ENCODE measurements around the gene TMEM100.

The TMEM100 gene

GRCh38 chr17:55688057-55688456, 34.6 kb downstream of the TMEM100 start:
- no peak for TF ChIP-seq SUZ12 (IDR thresholded peaks at IDR 0.05)
- TF ChIP-seq LEF1 (IDR thresholded peaks at IDR 0.05; ENCODE audit: borderline replicate concordance) = no peak
- TF ChIP-seq FOXA1 (IDR thresholded peaks at IDR 0.05) = no peak
- TF ChIP-seq FOXK2 (IDR thresholded peaks at IDR 0.05) = no peak
- TF ChIP-seq SP1 (IDR thresholded peaks at IDR 0.05) = no peak
- TF ChIP-seq BHLHE40 (IDR thresholded peaks at IDR 0.05; ENCODE audit: borderline replicate concordance) = no peak
- no peak for TF ChIP-seq CTBP1 (IDR thresholded peaks at IDR 0.05; ENCODE audit: borderline replicate concordance)
- TF ChIP-seq L3MBTL2 (conservative IDR thresholded peaks at IDR 0.05) = no peak
- TF ChIP-seq ELF4 (IDR thresholded peaks at IDR 0.05) = no peak
- ChIA-PET CTCF (no interaction called here), POLR2A (no interaction called here)
- DNase-seq (ENCODE audit: extremely low spot score) = no peak

- ChIA-PET CTCF (no interaction called here), POLR2A (no interaction called here)
- TF ChIP-seq SUZ12 (IDR thresholded peaks at IDR 0.05) (no peak), L3MBTL2 (conservative IDR thresholded peaks at IDR 0.05) (no peak), HDGF (IDR thresholded peaks at IDR 0.05; ENCODE audit: borderline replicate concordance) (no peak), ZNF384 (IDR thresholded peaks at IDR 0.05) (no peak), ELF4 (IDR thresholded peaks at IDR 0.05) (no peak), PKNOX1 (IDR thresholded peaks at IDR 0.05) (no peak), BHLHE40 (IDR thresholded peaks at IDR 0.05; ENCODE audit: borderline replicate concordance) (no peak), NFRKB (IDR thresholded peaks at IDR 0.05) (no peak), SP1 (IDR thresholded peaks at IDR 0.05) (no peak), TARDBP (IDR thresholded peaks at IDR 0.05) (no peak), FOXA1 (IDR thresholded peaks at IDR 0.05) (no peak), FOXM1 (IDR thresholded peaks at IDR 0.05; ENCODE audit: borderline replicate concordance) (no peak), FOXK2 (IDR thresholded peaks at IDR 0.05) (no peak), LEF1 (IDR thresholded peaks at IDR 0.05; ENCODE audit: borderline replicate concordance) (no peak), ARNT (IDR thresholded peaks at IDR 0.05) (no peak)
- DNase-seq (ENCODE audit: extremely low spot score) = no peak
These were observed 35.6 kb downstream of the TMEM100 start for GRCh38 chr17:55687037-55687436.

GRCh38 chr17:55683550-55684315, 38.9 kb downstream of the TMEM100 start:
- ChIA-PET POLR2A (no interaction called here), CTCF (no interaction called here)
- TF ChIP-seq NFRKB (IDR thresholded peaks at IDR 0.05) (no peak), ELF4 (IDR thresholded peaks at IDR 0.05) (no peak), BHLHE40 (IDR thresholded peaks at IDR 0.05; ENCODE audit: borderline replicate concordance) (no peak), FOXM1 (IDR thresholded peaks at IDR 0.05; ENCODE audit: borderline replicate concordance) (no peak), CTBP1 (IDR thresholded peaks at IDR 0.05; ENCODE audit: borderline replicate concordance) (no peak), LEF1 (IDR thresholded peaks at IDR 0.05; ENCODE audit: borderline replicate concordance) (no peak), SP1 (IDR thresholded peaks at IDR 0.05) (no peak), HDGF (IDR thresholded peaks at IDR 0.05; ENCODE audit: borderline replicate concordance) (no peak), ZNF384 (IDR thresholded peaks at IDR 0.05) (no peak), TARDBP (IDR thresholded peaks at IDR 0.05) (no peak), FOXK2 (IDR thresholded peaks at IDR 0.05) (no peak), ARNT (IDR thresholded peaks at IDR 0.05) (no peak), PKNOX1 (IDR thresholded peaks at IDR 0.05) (no peak), FOXA1 (IDR thresholded peaks at IDR 0.05) (no peak), SUZ12 (IDR thresholded peaks at IDR 0.05) (no peak), L3MBTL2 (conservative IDR thresholded peaks at IDR 0.05) (no peak)
- DNase-seq (ENCODE audit: extremely low spot score) = no peak

- no peak for TF ChIP-seq PKNOX1 (IDR thresholded peaks at IDR 0.05)
- no peak for TF ChIP-seq ZNF384 (IDR thresholded peaks at IDR 0.05)
- TF ChIP-seq ELF4 (IDR thresholded peaks at IDR 0.05) = no peak
- TF ChIP-seq LEF1 (IDR thresholded peaks at IDR 0.05; ENCODE audit: borderline replicate concordance) = no peak
- TF ChIP-seq HDGF (IDR thresholded peaks at IDR 0.05; ENCODE audit: borderline replicate concordance) = no peak
- ChIA-PET POLR2A (no interaction called here), CTCF (no interaction called here)
- no peak for DNase-seq (ENCODE audit: extremely low spot score)
These were observed 41.3 kb downstream of the TMEM100 start for GRCh38 chr17:55681342-55681700.

- CTCF ChIA-PET = no interaction called here
- DNase-seq (ENCODE audit: extremely low spot score) = no peak
- POLR2A ChIA-PET = no interaction called here
- no peak for TF ChIP-seq FOXA1 (IDR thresholded peaks at IDR 0.05)
These were observed 41.9 kb downstream of the TMEM100 start for GRCh38 chr17:55680686-55681341.

GRCh38 chr17:55677446-55677845, 45.2 kb downstream of the TMEM100 start:
- ChIA-PET POLR2A (no interaction called here), CTCF (no interaction called here)
- DNase-seq (ENCODE audit: extremely low spot score) = no peak
- TF ChIP-seq NFRKB (IDR thresholded peaks at IDR 0.05) (no peak), FOXM1 (IDR thresholded peaks at IDR 0.05; ENCODE audit: borderline replicate concordance) (no peak), L3MBTL2 (conservative IDR thresholded peaks at IDR 0.05) (no peak), TARDBP (IDR thresholded peaks at IDR 0.05) (no peak)

All from HEK293T (cell line).